B cell (primary cell): ENCODE data around the gene MAD2L1. TPM values are rescaled to one million over a fixed set of nuclear protein-coding genes. Genes with fewer than 3 reads are reported as not detected.

Experiments used
- ATAC-seq: fragments of 200-7000 bp; cut with Tn5 transposase; one replicate; pipeline ENCODE4 v1.10.0; 2021; ENCODE audit warnings: low read depth, mild to moderate bottlenecking, moderate number of reproducible peaks, moderate library complexity
- CTCF ChIA-PET: fragments of 350-600 bp; sonication (Branson Sonifier 250); formaldehyde crosslinking; loops from one replicate; lab custom pipeline; 2021; ENCODE audit warnings: antibody characterized with exemption, inconsistent platforms; lab: Charles Lee
- POLR2A ChIA-PET: fragments of 350-600 bp; sonication (Branson Sonifier 250); formaldehyde crosslinking; loops from one replicate; lab custom pipeline; 2021; ENCODE audit warnings: antibody characterized with exemption; lab: Charles Lee
- DNase-seq: peaks from one replicate; pipeline ENCODE4 v3.0.0; 2013
- H2AFZ ChIP-seq: 2 replicates; pipeline ENCODE4 v1.6.1; 2012; ENCODE audit warnings: mild to moderate bottlenecking, low read depth, low read length; ENCODE audit not compliant: insufficient read depth, poor library complexity, severe bottlenecking
- H3K27ac ChIP-seq, 2 donors: 1 replicate in 1 of 2; 2 replicates in 1 of 2; pipeline ENCODE4 v1.5.1; 2012 to 2013; ENCODE audit warnings: low read length in 2 of 2, mild to moderate bottlenecking in 2 of 2, moderate library complexity in 1 of 2
- H3K27me3 ChIP-seq, 4 experiments: fragments of 200-600 bp in 1 of 4; sonication (generic) in 1 of 4; replicated peaks in 1 of 4; 1 replicate in 2 of 4; 2 replicates in 2 of 4; pipeline versions ENCODE4 v1.6.1 to v1.7.0; 2013 to 2016; ENCODE audit warnings: low read length in 3 of 4, mild to moderate bottlenecking in 2 of 4, mixed read lengths in 1 of 4, moderate library complexity in 1 of 4; ENCODE audit not compliant: insufficient read depth in 4 of 4, control insufficient read depth in 3 of 4; ENCODE audit errors: control extremely low read depth in 1 of 4
- H3K36me3 ChIP-seq, 2 experiments: replicated peaks in 1 of 2; 1 replicate in 1 of 2; 2 replicates in 1 of 2; pipeline versions ENCODE4 v1.6.1 to v1.7.1; 2013; ENCODE audit warnings: low read length in 1 of 2; ENCODE audit not compliant: insufficient read depth in 2 of 2, control insufficient read depth in 1 of 2; ENCODE audit errors: control extremely low read depth in 1 of 2, extremely low read depth in 1 of 2
- H3K4me1 ChIP-seq, 2 donors: fragments of 200-600 bp in 1 of 2; sonication (generic) in 1 of 2; 1 replicate in 1 of 2; 2 replicates in 1 of 2; pipeline versions ENCODE4 v1.5.1 to v1.6.1; 2013 to 2017; ENCODE audit warnings: low read length in 2 of 2; ENCODE audit not compliant: control insufficient read depth in 2 of 2, insufficient read depth in 2 of 2
- H3K4me2 ChIP-seq: replicated peaks from 2 replicates; pipeline ENCODE3; 2012; ENCODE audit warnings: mild to moderate bottlenecking, low read depth, low read length; ENCODE audit not compliant: poor library complexity, severe bottlenecking
- H3K4me3 ChIP-seq, 5 experiments: fragments of 200-600 bp in 1 of 5; sonication (generic) in 1 of 5; 1 replicate in 3 of 5; 2 replicates in 2 of 5; pipeline versions ENCODE4 v1.5.1 to v1.7.0; 2011 to 2016; ENCODE audit warnings: low read length in 4 of 5, mild to moderate bottlenecking in 4 of 5, low read depth in 2 of 5, control low read depth in 1 of 5, moderate library complexity in 1 of 5; ENCODE audit not compliant: insufficient read depth in 1 of 5; ENCODE audit errors: control extremely low read depth in 1 of 5, extremely low read depth in 1 of 5
- H3K79me2 ChIP-seq: fragments of 200-600 bp; sonication (generic); one replicate; pipeline ENCODE4 v1.6.0; 2016; ENCODE audit warnings: low read length; ENCODE audit not compliant: control insufficient read depth, insufficient read depth
- H3K9ac ChIP-seq: fragments of 200-600 bp; sonication (generic); 2 replicates; pipeline ENCODE4 v1.6.1; 2017; ENCODE audit warnings: mild to moderate bottlenecking, low read length, moderate library complexity
- H3K9me3 ChIP-seq, 3 donors: one replicate each; pipeline versions ENCODE4 v1.6.1 to v1.7.1; 2013; ENCODE audit warnings: low read length in 2 of 3; ENCODE audit not compliant: control insufficient read depth in 2 of 3, insufficient read depth in 1 of 3; ENCODE audit errors: control extremely low read depth in 1 of 3
- H4K20me1 ChIP-seq: 2 replicates; pipeline ENCODE4 v1.6.0; 2012; ENCODE audit warnings: mild to moderate bottlenecking, low read length; ENCODE audit not compliant: insufficient read depth, control insufficient read depth, poor library complexity, severe bottlenecking
- H3K27ac Mint-ChIP-seq: one replicate; pipeline ENCODE4 v1.8.0; 2021; ENCODE audit warnings: mixed read lengths
- H3K27me3 Mint-ChIP-seq: one replicate; pipeline ENCODE4 v1.8.0; 2021; ENCODE audit warnings: mixed read lengths
- H3K4me1 Mint-ChIP-seq: one replicate; pipeline ENCODE4 v1.8.0; 2021; ENCODE audit warnings: mixed read lengths
- H3K4me3 Mint-ChIP-seq: one replicate; pipeline ENCODE4 v1.8.0; 2021; ENCODE audit warnings: mixed read lengths
- H3K9me3 Mint-ChIP-seq: one replicate; pipeline ENCODE4 v1.8.0; 2022; ENCODE audit warnings: mixed read lengths; ENCODE audit not compliant: insufficient read depth
- EZH2 ChIP-seq: IDR thresholded peaks from 2 replicates; pipeline ENCODE4 v1.6.1; 2012; ENCODE audit warnings: borderline replicate concordance, low read depth, mild to moderate bottlenecking, moderate library complexity, low read length; ENCODE audit not compliant: insufficient read depth, poor library complexity, severe bottlenecking
- WGBS: methylation state at CpG from one replicate; pipeline ENCODE4 v1.1.5; 2013; ENCODE audit warnings: missing lambda C conversion rate; ENCODE audit not compliant: insufficient coverage; 5-methylcytosine and 5-hydroxymethylcytosine counted together
- intact Hi-C: fragments of 100-400 bp; cut with micrococcal nuclease; formaldehyde crosslinking; loops from one replicate; pipeline ENCODE4 v1.10.0; 2022
- polyA plus RNA-seq: library from polyadenylated mRNA; depleted of rRNA; stranded (reverse); fragments of >200 nt; gene quantifications from 2 replicates; pipeline ENCODE4 v1.2.3, GENCODE V29; 2012
- total RNA-seq, 2 donors: library from RNA; stranded (reverse); fragments of 120-200 nt in 1 of 2; gene quantifications; 1 replicate in 1 of 2; 2 replicates in 1 of 2; pipeline versions ENCODE4 v1.2.3 to v1.2.4, GENCODE V29; 2013 to 2022
- TF ChIP-seq, protein P1 (sequence below): fragments of 200-600 bp; IDR thresholded peaks from one replicate; pipeline ENCODE4 v1.8.0; 2022; ENCODE audit warnings: antibody characterized with exemption, mild to moderate bottlenecking

The MAD2L1 gene
- total and polyA plus RNA-seq, 2 donors (not counting 1 experiment from before 2014, with no cell fraction given) = 1.5 TPM

GRCh38 chr4:120079839-120080520, 13.3 kb upstream of the MAD2L1 start:
- Histone ChIP-seq H3K4me1 (no peaks in the 10 kb centered on the region), H3K27me3 (no peaks in the 10 kb centered on the region), H4K20me1 (no peaks in the 10 kb centered on the region), H3K36me3 (no peaks in the 10 kb centered on the region), H3K4me3 (no peak overlapping the region), H3K27ac (no peak overlapping the region), H2AFZ (no peak overlapping the region), H3K4me2 (no peak overlapping the region), H3K9ac (no peak overlapping the region), H3K9me3 (no peaks in the 10 kb centered on the region), H3K79me2 (no peaks in the 10 kb centered on the region)
- H3K9me3 Mint-ChIP-seq = no peaks in the 10 kb centered on the region
- intact Hi-C loops = no loop called here
- POLR2A ChIA-PET = no interaction called here
- WGBS = 100% methylated on average over 1 of the region's 5 CpGs
- no peak for DNase-seq
- H3K4me1 Mint-ChIP-seq = no peaks in the 10 kb centered on the region
- no peak overlapping the region for H3K4me3 Mint-ChIP-seq
- ATAC-seq = no peak
- TF ChIP-seq EZH2 = no peak
- TF ChIP-seq, protein P1, sequence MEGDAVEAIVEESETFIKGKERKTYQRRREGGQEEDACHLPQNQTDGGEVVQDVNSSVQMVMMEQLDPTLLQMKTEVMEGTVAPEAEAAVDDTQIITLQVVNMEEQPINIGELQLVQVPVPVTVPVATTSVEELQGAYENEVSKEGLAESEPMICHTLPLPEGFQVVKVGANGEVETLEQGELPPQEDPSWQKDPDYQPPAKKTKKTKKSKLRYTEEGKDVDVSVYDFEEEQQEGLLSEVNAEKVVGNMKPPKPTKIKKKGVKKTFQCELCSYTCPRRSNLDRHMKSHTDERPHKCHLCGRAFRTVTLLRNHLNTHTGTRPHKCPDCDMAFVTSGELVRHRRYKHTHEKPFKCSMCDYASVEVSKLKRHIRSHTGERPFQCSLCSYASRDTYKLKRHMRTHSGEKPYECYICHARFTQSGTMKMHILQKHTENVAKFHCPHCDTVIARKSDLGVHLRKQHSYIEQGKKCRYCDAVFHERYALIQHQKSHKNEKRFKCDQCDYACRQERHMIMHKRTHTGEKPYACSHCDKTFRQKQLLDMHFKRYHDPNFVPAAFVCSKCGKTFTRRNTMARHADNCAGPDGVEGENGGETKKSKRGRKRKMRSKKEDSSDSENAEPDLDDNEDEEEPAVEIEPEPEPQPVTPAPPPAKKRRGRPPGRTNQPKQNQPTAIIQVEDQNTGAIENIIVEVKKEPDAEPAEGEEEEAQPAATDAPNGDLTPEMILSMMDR = no peak
- CTCF ChIA-PET = no interaction called here
- no peak overlapping the region for H3K27ac Mint-ChIP-seq
- no peaks in the 10 kb centered on the region for H3K27me3 Mint-ChIP-seq

DNA sequence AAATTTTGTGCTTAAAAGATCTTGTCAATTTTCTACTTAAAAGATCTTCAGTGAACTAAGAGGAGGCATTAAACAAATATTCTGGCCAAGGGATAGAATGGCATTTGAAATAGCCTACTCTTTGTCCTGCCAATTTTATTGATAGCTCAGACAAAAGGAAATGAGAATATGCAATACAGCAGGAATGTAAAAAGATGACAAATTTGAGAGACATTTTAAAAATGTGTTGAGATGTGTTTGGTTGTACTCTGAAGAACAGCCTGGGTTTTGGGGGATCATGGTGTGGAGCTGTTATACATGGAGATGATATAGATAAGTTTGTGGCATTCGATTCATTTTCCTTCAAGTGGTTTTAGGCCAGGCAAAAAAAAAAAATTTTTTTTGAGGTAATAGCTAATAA, 11.6 kb upstream of the MAD2L1 start:
- intact Hi-C loops = no loop called here
- H3K27me3 Mint-ChIP-seq = no peaks in the 10 kb centered on the region

More for the DNA sequence above, 11.6 kb upstream of the MAD2L1 start:
- Histone ChIP-seq H3K36me3 (no peaks in the 10 kb centered on the region), H3K27me3 (no peaks in the 10 kb centered on the region), H3K4me3 (no peak overlapping the region), H3K79me2 (no peaks in the 10 kb centered on the region), H2AFZ (no peak overlapping the region), H3K9me3 (no peaks in the 10 kb centered on the region), H3K4me2 (no peak overlapping the region), H4K20me1 (no peaks in the 10 kb centered on the region), H3K27ac (no peak overlapping the region), H3K4me1 (no peaks in the 10 kb centered on the region), H3K9ac (no peak overlapping the region)
- Mint-ChIP-seq H3K4me1 (no peaks in the 10 kb centered on the region), H3K9me3 (no peaks in the 10 kb centered on the region), H3K27ac (no peak overlapping the region), H3K4me3 (no peak overlapping the region)
- TF ChIP-seq, protein P1 = no peak
- no peak for TF ChIP-seq EZH2
- POLR2A ChIA-PET = no interaction called here
- 100% methylated on average over 1 of the region's 1 CpG for WGBS
- DNase-seq = no peak
- no peak for ATAC-seq
- CTCF ChIA-PET = interaction anchor here (1.7 kb wide), 1 partner anchor 29 kb away, joined by 3 read pairs; no protein-coding TSS in a partner anchor
